ENCODE results near the gene LARGE2. TPM values are rescaled to one million over a fixed set of nuclear protein-coding genes. Genes with fewer than 3 reads are reported as not detected.

Gene LARGE2
- total RNA-seq, 1 experiment from 2014 or later: 124 TPM

- CTCF ChIA-PET: interaction anchor here (1.2 to 4.0 kb wide), 8 partner anchors 23 to 432 kb away, joined by 3 to 33 read pairs (median 6); no protein-coding TSS in a partner anchor
- ATAC-seq (no peak), DNase-seq (ENCODE audit: low spot score) (no peak)
These were observed 1.7 kb upstream of the LARGE2 start for GRCh38 chr11:45920531-45921477.

More at GRCh38 chr11:45920531-45921477, 1.7 kb upstream of the LARGE2 start:
- peak overlapping the region; percentile 72 for H3K4me3 Mint-ChIP-seq
- peak overlapping the region; percentile 99 for H3K27ac Mint-ChIP-seq
- H3K36me3 Mint-ChIP-seq: peaks cover 5% of the 10 kb centered on the region
- H3K9me3 Mint-ChIP-seq: no peaks in the 10 kb centered on the region
- H3K4me1 Mint-ChIP-seq: peaks cover 39% of the 10 kb centered on the region
- H3K27me3 Mint-ChIP-seq (ENCODE audit: low read depth): peaks cover 2% of the 10 kb centered on the region; the same call in 1 of the 2 replicates
- POLR2A ChIA-PET: interaction anchor here (1.0 to 1.6 kb wide), 8 partner anchors 15 to 323 kb away, joined by 3 to 12 read pairs (median 5); no protein-coding TSS in a partner anchor
- TF ChIP-seq TEAD1 (CRISPR knock-in tag; IDR thresholded peaks at IDR 0.05): no peak
- TF ChIP-seq FOXK1 (CRISPR knock-in tag; IDR thresholded peaks at IDR 0.05): no peak
- no peak for TF ChIP-seq PREB (CRISPR knock-in tag; IDR thresholded peaks at IDR 0.05; ENCODE audit: borderline replicate concordance)
- TF ChIP-seq ZNF232 (CRISPR knock-in tag; IDR thresholded peaks at IDR 0.05): no peak
- no peak for TF ChIP-seq E2F4 (CRISPR knock-in tag; IDR thresholded peaks at IDR 0.05; ENCODE audit: borderline replicate concordance, low read depth)
- no peak for TF ChIP-seq ERG (CRISPR knock-in tag; IDR thresholded peaks at IDR 0.05)
- no peak for TF ChIP-seq NR1H2 (CRISPR knock-in tag; IDR thresholded peaks at IDR 0.05)
- no peak for TF ChIP-seq ZNF671 (CRISPR knock-in tag; IDR thresholded peaks at IDR 0.05)
- TF ChIP-seq HMGA2 (CRISPR knock-in tag; IDR thresholded peaks at IDR 0.05): no peak
- no peak for TF ChIP-seq E2F5 (CRISPR knock-in tag; IDR thresholded peaks at IDR 0.05)
- no peak for TF ChIP-seq TEAD4 (CRISPR knock-in tag; IDR thresholded peaks at IDR 0.05)
- TF ChIP-seq FOXP4 (CRISPR knock-in tag; IDR thresholded peaks at IDR 0.05): no peak
- no peak for TF ChIP-seq CREB1 (CRISPR knock-in tag; IDR thresholded peaks at IDR 0.05)
- TF ChIP-seq PRRX2 (CRISPR knock-in tag; IDR thresholded peaks at IDR 0.05): no peak
- no peak for TF ChIP-seq RORB (CRISPR knock-in tag; IDR thresholded peaks at IDR 0.05)
- TF ChIP-seq NR2C2 (CRISPR knock-in tag; IDR thresholded peaks at IDR 0.05): no peak

Data from WTC11 (cell line).